GM19025 (cell line): ENCODE measurements around the gene UGGT2.
"Not testable (repeated sequence)": the region's sequence is repeated elsewhere in the genome, so short reads cannot be mapped to it uniquely, and the experiment has no call there.

Experiments used
- ATAC-seq: cut with Tn5 transposase; IDR thresholded peaks from one replicate; pipeline ENCODE4 v1.9.1; 2021; ENCODE audit warnings: mild to moderate bottlenecking, low read depth, moderate library complexity; ENCODE audit not compliant: unreplicated experiment

Gene UGGT2

GRCh38 chr13:95903569-95903968 is 149.6 kb downstream of the UGGT2 start:
- ATAC-seq = no peak

- ATAC-seq = no peak
Observed at GRCh38 chr13:95902741-95903140, 150.5 kb downstream of the UGGT2 start.

GRCh38 chr13:95898256-95898655 is 154.9 kb downstream of the UGGT2 start:
- no peak for ATAC-seq

- no peak for ATAC-seq
Observed at GRCh38 chr13:95896301-95896700, 156.9 kb downstream of the UGGT2 start.

GRCh38 chr13:95893861-95894260 is 159.3 kb downstream of the UGGT2 start:
- no peak for ATAC-seq

GRCh38 chr13:95882121-95882520 is 171.1 kb downstream of the UGGT2 start:
- ATAC-seq = no peak

GRCh38 chr13:95880331-95880730 is 172.9 kb downstream of the UGGT2 start:
- no peak for ATAC-seq

GRCh38 chr13:95874286-95874685 is 178.9 kb downstream of the UGGT2 start:
- no peak for ATAC-seq

GRCh38 chr13:95870421-95870820 is 182.8 kb downstream of the UGGT2 start:
- no peak for ATAC-seq

GRCh38 chr13:95865080-95865615 is 188.1 kb downstream of the UGGT2 start:
- ATAC-seq = no peak

- ATAC-seq = no peak
Observed at GRCh38 chr13:95862408-95862807, 190.8 kb downstream of the UGGT2 start.

GRCh38 chr13:95861296-95861695 is 191.9 kb downstream of the UGGT2 start:
- no peak for ATAC-seq

GRCh38 chr13:95858286-95859075 is 194.7 kb downstream of the UGGT2 start:
- no peak for ATAC-seq

GRCh38 chr13:95845656-95846055 is 207.5 kb downstream of the UGGT2 start:
- not testable (repeated sequence) for ATAC-seq

- ATAC-seq = no peak
Observed at GRCh38 chr13:95842898-95843297, 210.3 kb downstream of the UGGT2 start.

GRCh38 chr13:95841894-95842293 is 211.3 kb downstream of the UGGT2 start:
- ATAC-seq = no peak

- ATAC-seq = peak; percentile 67
Observed at GRCh38 chr13:95834134-95834765, 219.0 kb downstream of the UGGT2 start.

GRCh38 chr13:95833719-95834118 is 219.5 kb downstream of the UGGT2 start:
- no peak for ATAC-seq

- ATAC-seq = no peak
Observed at GRCh38 chr13:95833126-95833525, 220.1 kb downstream of the UGGT2 start.

- no peak for ATAC-seq
Observed at GRCh38 chr13:95822303-95822702, 230.9 kb downstream of the UGGT2 start.

- no peak for ATAC-seq
Observed at GRCh38 chr13:95814495-95814894, 238.7 kb downstream of the UGGT2 start.

- no peak for ATAC-seq
Observed at GRCh38 chr13:95813139-95813538, 240.1 kb downstream of the UGGT2 start.
